Chondrocyte (in vitro differentiated cells): ENCODE data around the gene C1QTNF12. TPM values are rescaled to one million over a fixed set of nuclear protein-coding genes. Genes with fewer than 3 reads are reported as not detected.

Source experiments
- DNase-seq: peaks from one replicate; pipeline ENCODE4 v3.0.0; 2021; ENCODE audit warnings: mixed read lengths, low spot score
- H3K27ac Mint-ChIP-seq: one replicate; pipeline ENCODE4 v1.8.0; 2021; ENCODE audit warnings: mild to moderate bottlenecking, moderate library complexity, mixed read lengths; ENCODE audit not compliant: unreplicated experiment
- H3K27me3 Mint-ChIP-seq: 2 replicates; pipeline ENCODE4 v1.8.0; 2021; ENCODE audit warnings: low read depth, mixed read lengths
- H3K36me3 Mint-ChIP-seq: 2 replicates; pipeline ENCODE4 v1.8.0; 2021; ENCODE audit warnings: low read depth, mixed read lengths
- H3K4me1 Mint-ChIP-seq: 2 replicates; pipeline ENCODE4 v1.8.0; 2021; ENCODE audit warnings: low read depth, mild to moderate bottlenecking, mixed read lengths
- H3K4me3 Mint-ChIP-seq: one replicate; pipeline ENCODE4 v1.8.0; 2021; ENCODE audit warnings: mild to moderate bottlenecking, moderate library complexity, mixed read lengths; ENCODE audit not compliant: unreplicated experiment
- H3K9me3 Mint-ChIP-seq: 2 replicates; pipeline ENCODE4 v1.8.0; 2021; ENCODE audit warnings: low read depth, mixed read lengths
- total RNA-seq: library from RNA; stranded (reverse); gene quantifications from 3 replicates; pipeline ENCODE4 v1.2.1, GENCODE V29; 2021
- TF ChIP-seq, protein P1 (sequence below): fragments of 200-600 bp; sonication (generic); IDR thresholded peaks from 2 replicates; pipeline ENCODE4 v1.5.0; 2021; ENCODE audit warnings: antibody characterized with exemption, mild to moderate bottlenecking, moderate library complexity

Gene C1QTNF12
- total RNA-seq, 1 donor from 2014 or later, result 1.3 TPM

DNA sequence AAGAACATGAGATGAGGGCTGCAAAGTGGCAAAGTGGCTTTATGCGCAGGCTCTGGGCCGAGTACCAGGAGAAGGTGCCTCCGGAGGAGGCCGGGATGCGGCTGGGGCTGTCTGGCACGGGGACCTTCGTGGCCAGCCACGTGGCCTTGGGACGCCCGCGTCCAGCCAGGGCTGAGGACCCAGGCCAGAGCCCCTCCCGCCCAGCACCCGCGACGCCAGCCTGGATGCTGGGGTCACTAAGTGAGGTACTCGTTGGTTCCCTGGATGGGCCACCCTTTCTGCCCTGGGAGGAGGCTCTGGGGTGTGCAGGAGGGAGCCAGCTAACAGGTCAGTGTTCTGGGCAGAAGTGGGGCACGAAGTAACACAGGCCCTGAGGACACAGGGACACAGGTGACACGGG is 46.3 kb upstream of the C1QTNF12 start:
- H3K4me1 Mint-ChIP-seq, result peaks cover 4% of the 10 kb centered on the region
- no peaks in the 10 kb centered on the region for H3K9me3 Mint-ChIP-seq
- H3K27ac Mint-ChIP-seq, result no peak overlapping the region
- TF ChIP-seq, protein P1, sequence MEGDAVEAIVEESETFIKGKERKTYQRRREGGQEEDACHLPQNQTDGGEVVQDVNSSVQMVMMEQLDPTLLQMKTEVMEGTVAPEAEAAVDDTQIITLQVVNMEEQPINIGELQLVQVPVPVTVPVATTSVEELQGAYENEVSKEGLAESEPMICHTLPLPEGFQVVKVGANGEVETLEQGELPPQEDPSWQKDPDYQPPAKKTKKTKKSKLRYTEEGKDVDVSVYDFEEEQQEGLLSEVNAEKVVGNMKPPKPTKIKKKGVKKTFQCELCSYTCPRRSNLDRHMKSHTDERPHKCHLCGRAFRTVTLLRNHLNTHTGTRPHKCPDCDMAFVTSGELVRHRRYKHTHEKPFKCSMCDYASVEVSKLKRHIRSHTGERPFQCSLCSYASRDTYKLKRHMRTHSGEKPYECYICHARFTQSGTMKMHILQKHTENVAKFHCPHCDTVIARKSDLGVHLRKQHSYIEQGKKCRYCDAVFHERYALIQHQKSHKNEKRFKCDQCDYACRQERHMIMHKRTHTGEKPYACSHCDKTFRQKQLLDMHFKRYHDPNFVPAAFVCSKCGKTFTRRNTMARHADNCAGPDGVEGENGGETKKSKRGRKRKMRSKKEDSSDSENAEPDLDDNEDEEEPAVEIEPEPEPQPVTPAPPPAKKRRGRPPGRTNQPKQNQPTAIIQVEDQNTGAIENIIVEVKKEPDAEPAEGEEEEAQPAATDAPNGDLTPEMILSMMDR, result no peak
- H3K27me3 Mint-ChIP-seq, result no peaks in the 10 kb centered on the region
- no peak for DNase-seq
- H3K4me3 Mint-ChIP-seq, result no peak overlapping the region
- H3K36me3 Mint-ChIP-seq, result no peaks in the 10 kb centered on the region

DNA sequence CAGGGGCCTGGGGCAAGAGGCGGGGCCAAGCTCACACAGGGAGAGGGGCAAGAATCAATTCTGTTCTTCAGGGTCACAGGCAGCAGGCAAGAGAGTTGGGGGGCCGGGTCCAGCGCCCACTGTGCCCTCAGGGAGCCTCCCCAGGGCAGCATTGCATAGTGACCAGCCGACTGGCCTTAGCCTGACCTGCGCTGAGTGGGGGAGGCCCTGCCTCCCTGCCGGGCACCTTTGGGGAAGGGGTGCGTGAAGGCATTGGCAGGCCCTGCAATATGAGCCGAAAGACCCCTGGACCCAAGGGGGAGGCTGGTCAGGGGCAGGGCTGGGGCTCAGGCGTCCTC is 45.9 kb upstream of the C1QTNF12 start:
- H3K4me3 Mint-ChIP-seq, result no peak overlapping the region
- no peak overlapping the region for H3K27ac Mint-ChIP-seq
- no peaks in the 10 kb centered on the region for H3K36me3 Mint-ChIP-seq
- H3K27me3 Mint-ChIP-seq, result no peaks in the 10 kb centered on the region
- TF ChIP-seq, protein P1, result no peak
- no peaks in the 10 kb centered on the region for H3K9me3 Mint-ChIP-seq
- H3K4me1 Mint-ChIP-seq, result peaks cover 4% of the 10 kb centered on the region
- no peak for DNase-seq

DNA sequence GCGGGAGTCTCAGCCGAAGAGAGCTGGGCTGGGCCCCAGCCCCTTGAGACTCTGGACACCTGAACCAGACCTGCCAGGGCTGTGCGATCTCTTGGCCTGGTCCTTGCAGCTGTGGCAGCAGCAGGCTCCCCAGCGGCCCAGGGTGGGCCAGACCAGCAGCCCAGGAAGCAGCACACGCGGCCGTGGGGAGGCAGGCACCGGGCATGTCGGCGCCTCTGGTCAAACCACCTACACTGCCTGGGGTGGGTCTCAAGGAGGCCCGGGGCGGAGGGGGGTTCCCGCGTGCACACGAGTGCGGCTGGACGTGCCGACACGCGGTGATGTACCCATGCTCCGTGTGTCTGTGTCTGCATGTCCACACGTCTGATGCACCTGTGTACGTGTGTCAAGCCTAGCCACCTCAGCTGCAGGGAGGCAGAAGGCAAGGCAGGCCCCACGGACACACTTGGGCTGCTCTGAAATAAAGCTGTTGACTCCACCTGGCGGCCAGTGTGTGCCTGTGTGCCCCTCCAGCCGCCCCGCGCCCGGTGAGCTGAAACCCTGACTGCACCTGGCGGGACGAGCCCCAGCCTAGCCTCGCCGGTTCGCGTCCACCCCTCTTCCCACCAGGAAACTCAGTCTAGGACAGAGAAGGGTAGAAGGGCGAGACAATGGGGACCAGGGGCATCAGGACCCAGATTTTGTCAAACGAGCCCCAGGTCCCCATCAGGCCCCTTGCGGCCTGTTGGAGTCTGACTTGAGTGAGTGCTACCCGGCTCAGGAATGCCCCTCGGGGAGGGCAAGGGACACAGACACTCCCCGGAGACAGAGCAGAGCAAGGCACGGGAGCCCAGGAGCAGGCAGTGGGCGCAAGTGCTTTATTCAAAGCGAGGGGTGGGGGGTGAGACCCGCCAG is 45.3 kb upstream of the C1QTNF12 start:
- TF ChIP-seq, protein P1, result peak; percentile 80
- no peak overlapping the region for H3K27ac Mint-ChIP-seq
- H3K4me1 Mint-ChIP-seq, result peaks cover 4% of the 10 kb centered on the region
- H3K9me3 Mint-ChIP-seq, result no peaks in the 10 kb centered on the region
- H3K27me3 Mint-ChIP-seq, result no peaks in the 10 kb centered on the region
- no peak for DNase-seq
- H3K36me3 Mint-ChIP-seq, result no peaks in the 10 kb centered on the region
- no peak overlapping the region for H3K4me3 Mint-ChIP-seq

DNA sequence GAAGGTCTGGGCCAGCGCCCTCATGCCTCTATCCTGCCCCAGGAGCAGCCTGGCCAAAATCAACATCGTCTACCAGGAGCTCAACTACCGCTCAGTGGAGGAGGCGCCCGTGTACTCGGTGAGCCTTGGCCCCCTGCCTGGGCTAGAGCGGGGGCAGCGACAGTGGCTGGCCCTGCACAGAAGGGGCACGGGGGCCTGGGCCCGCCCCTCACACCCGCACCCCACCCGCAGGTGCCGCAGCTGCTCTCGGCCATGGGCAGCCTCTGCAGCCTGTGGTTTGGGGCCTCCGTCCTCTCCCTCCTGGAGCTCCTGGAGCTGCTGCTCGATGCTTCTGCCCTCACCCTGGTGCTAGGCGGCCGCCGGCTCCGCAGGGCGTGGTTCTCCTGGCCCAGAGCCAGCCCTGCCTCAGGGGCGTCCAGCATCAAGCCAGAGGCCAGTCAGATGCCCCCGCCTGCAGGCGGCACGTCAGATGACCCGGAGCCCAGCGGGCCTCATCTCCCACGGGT is 44.6 kb upstream of the C1QTNF12 start:
- Mint-ChIP-seq H3K9me3 (no peaks in the 10 kb centered on the region), H3K36me3 (no peaks in the 10 kb centered on the region), H3K4me3 (no peak overlapping the region), H3K27ac (no peak overlapping the region), H3K27me3 (no peaks in the 10 kb centered on the region), H3K4me1 (peaks cover 4% of the 10 kb centered on the region)
- no peak for DNase-seq
- TF ChIP-seq, protein P1, result no peak

DNA sequence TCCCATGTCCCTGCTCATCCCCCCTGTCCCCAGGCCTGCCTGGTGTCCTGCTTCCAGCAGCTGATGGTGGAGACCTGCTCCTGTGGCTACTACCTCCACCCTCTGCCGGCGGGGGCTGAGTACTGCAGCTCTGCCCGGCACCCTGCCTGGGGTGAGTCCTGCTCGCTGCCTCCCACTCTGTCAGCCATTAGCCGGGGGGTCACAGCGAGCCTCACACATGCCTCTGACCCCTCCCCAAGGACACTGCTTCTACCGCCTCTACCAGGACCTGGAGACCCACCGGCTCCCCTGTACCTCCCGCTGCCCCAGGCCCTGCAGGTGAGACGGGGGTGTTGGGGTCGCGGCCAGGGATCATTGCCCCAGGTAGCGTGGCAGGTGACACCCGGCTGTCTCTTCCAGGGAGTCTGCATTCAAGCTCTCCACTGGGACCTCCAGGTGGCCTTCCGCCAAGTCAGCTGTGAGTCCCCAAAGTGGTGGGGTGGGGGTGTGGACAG is 43.8 kb upstream of the C1QTNF12 start:
- Mint-ChIP-seq H3K9me3 (no peaks in the 10 kb centered on the region), H3K4me3 (no peak overlapping the region), H3K27ac (peak overlapping the region; percentile 27), H3K27me3 (no peaks in the 10 kb centered on the region), H3K36me3 (no peaks in the 10 kb centered on the region), H3K4me1 (peaks cover 4% of the 10 kb centered on the region)
- TF ChIP-seq, protein P1, result peak; percentile 77
- DNase-seq, result no peak
